Measurements from ENCODE around the gene SORT1.
"Not testable (repeated sequence)": the region's sequence is repeated elsewhere in the genome, so short reads cannot be mapped to it uniquely, and the experiment has no call there.

SORT1 gene

GRCh38 chr1:109322974-109323373, 74.7 kb downstream of the SORT1 start:
- intact Hi-C loops (cut with micrococcal nuclease) = no loop called here
- H3K27ac Mint-ChIP-seq = no peak overlapping the region

GRCh38 chr1:109319114-109319513, 78.6 kb downstream of the SORT1 start:
- Mint-ChIP-seq H3K4me3 (no peak overlapping the region), H3K27me3 (no peaks in the 10 kb centered on the region), H3K36me3 (ENCODE audit: low read depth) (peaks cover 100% of the 10 kb centered on the region), H3K4me1 (ENCODE audit: low read depth) (no peaks in the 10 kb centered on the region), H3K9me3 (no peaks in the 10 kb centered on the region), H3K27ac (no peak overlapping the region)
- intact Hi-C loops (cut with micrococcal nuclease) = no loop called here

More at GRCh38 chr1:109322974-109323373, 74.7 kb downstream of the SORT1 start:
- Mint-ChIP-seq H3K4me1 (ENCODE audit: low read depth) (no peaks in the 10 kb centered on the region), H3K27me3 (no peaks in the 10 kb centered on the region), H3K4me3 (no peak overlapping the region), H3K9me3 (no peaks in the 10 kb centered on the region), H3K36me3 (ENCODE audit: low read depth) (peaks cover 100% of the 10 kb centered on the region)

- intact Hi-C loops (cut with micrococcal nuclease) = no loop called here
- no peak overlapping the region for H3K4me3 Mint-ChIP-seq
- H3K27me3 Mint-ChIP-seq = no peaks in the 10 kb centered on the region
- peaks cover 5% of the 10 kb centered on the region for H3K4me1 Mint-ChIP-seq (ENCODE audit: low read depth)
- no peaks in the 10 kb centered on the region for H3K9me3 Mint-ChIP-seq
- H3K27ac Mint-ChIP-seq = no peak overlapping the region
- peaks cover 100% of the 10 kb centered on the region for H3K36me3 Mint-ChIP-seq (ENCODE audit: low read depth)
Measured at GRCh38 chr1:109316506-109316905, 81.2 kb downstream of the SORT1 start.

- Mint-ChIP-seq H3K27me3 (no peaks in the 10 kb centered on the region), H3K9me3 (no peaks in the 10 kb centered on the region), H3K27ac (no peak overlapping the region), H3K4me3 (no peak overlapping the region), H3K36me3 (ENCODE audit: low read depth) (peaks cover 100% of the 10 kb centered on the region), H3K4me1 (ENCODE audit: low read depth) (peaks cover 6% of the 10 kb centered on the region)
- intact Hi-C loops (cut with micrococcal nuclease) = no loop called here
Measured at GRCh38 chr1:109315288-109315687, 82.4 kb downstream of the SORT1 start.

GRCh38 chr1:109314795-109315194, 82.9 kb downstream of the SORT1 start:
- H3K9me3 Mint-ChIP-seq = no peaks in the 10 kb centered on the region
- H3K4me1 Mint-ChIP-seq (ENCODE audit: low read depth) = peaks cover 11% of the 10 kb centered on the region
- no peak overlapping the region for H3K4me3 Mint-ChIP-seq
- intact Hi-C loops (cut with micrococcal nuclease) = no loop called here
- H3K27me3 Mint-ChIP-seq = no peaks in the 10 kb centered on the region
- H3K27ac Mint-ChIP-seq = no peak overlapping the region
- peaks cover 100% of the 10 kb centered on the region for H3K36me3 Mint-ChIP-seq (ENCODE audit: low read depth)

- Mint-ChIP-seq H3K4me3 (no peak overlapping the region), H3K27me3 (no peaks in the 10 kb centered on the region), H3K36me3 (ENCODE audit: low read depth) (peaks cover 95% of the 10 kb centered on the region), H3K4me1 (ENCODE audit: low read depth) (peaks cover 27% of the 10 kb centered on the region), H3K9me3 (no peaks in the 10 kb centered on the region), H3K27ac (no peak overlapping the region)
- intact Hi-C loops (cut with micrococcal nuclease) = no loop called here
Measured at GRCh38 chr1:109312978-109313775, 84.5 kb downstream of the SORT1 start.

- intact Hi-C loops (cut with micrococcal nuclease) = no loop called here
- Mint-ChIP-seq H3K4me3 (no peak overlapping the region), H3K4me1 (ENCODE audit: low read depth) (peaks cover 35% of the 10 kb centered on the region), H3K9me3 (no peaks in the 10 kb centered on the region), H3K27ac (no peak overlapping the region), H3K36me3 (ENCODE audit: low read depth) (peaks cover 86% of the 10 kb centered on the region), H3K27me3 (no peaks in the 10 kb centered on the region)
Measured at GRCh38 chr1:109312246-109312645, 85.5 kb downstream of the SORT1 start.

- intact Hi-C loops (cut with micrococcal nuclease) = no loop called here
- Mint-ChIP-seq H3K27ac (no peak overlapping the region), H3K36me3 (ENCODE audit: low read depth) (peaks cover 57% of the 10 kb centered on the region), H3K9me3 (no peaks in the 10 kb centered on the region), H3K4me3 (no peak overlapping the region), H3K27me3 (peaks cover 1% of the 10 kb centered on the region), H3K4me1 (ENCODE audit: low read depth) (peaks cover 40% of the 10 kb centered on the region)
Measured at GRCh38 chr1:109309347-109309746, 88.4 kb downstream of the SORT1 start.

GRCh38 chr1:109307274-109308021, 90.3 kb downstream of the SORT1 start:
- H3K4me1 Mint-ChIP-seq (ENCODE audit: low read depth) = peaks cover 35% of the 10 kb centered on the region
- no peaks in the 10 kb centered on the region for H3K9me3 Mint-ChIP-seq
- H3K27me3 Mint-ChIP-seq = peaks cover 1% of the 10 kb centered on the region
- H3K27ac Mint-ChIP-seq = no peak overlapping the region
- H3K4me3 Mint-ChIP-seq = no peak overlapping the region
- peaks cover 38% of the 10 kb centered on the region for H3K36me3 Mint-ChIP-seq (ENCODE audit: low read depth)
- intact Hi-C loops (cut with micrococcal nuclease) = no loop called here

- Mint-ChIP-seq H3K9me3 (no peaks in the 10 kb centered on the region), H3K36me3 (ENCODE audit: low read depth) (peaks cover 32% of the 10 kb centered on the region), H3K4me1 (ENCODE audit: low read depth) (peaks cover 35% of the 10 kb centered on the region), H3K27ac (no peak within 1 kb of the TSS), H3K27me3 (peaks cover 1% of the 10 kb centered on the region), H3K4me3 (no peak within 1 kb of the TSS)
- intact Hi-C loops (cut with micrococcal nuclease) = no loop called here
Measured at GRCh38 chr1:109306832-109307273, 90.9 kb downstream of the SORT1 start, which contains the start of gene MYBPHL. TSS of gene MYBPHL (minus strand) at chr1:109307011. CDS start at chr1:109306991, 20 bp downstream.

- H3K4me3 Mint-ChIP-seq; H3K27me3 Mint-ChIP-seq; intact Hi-C loops (cut with micrococcal nuclease); H3K9me3 Mint-ChIP-seq; H3K27ac Mint-ChIP-seq: not testable (repeated sequence)
- Mint-ChIP-seq H3K36me3 (ENCODE audit: low read depth) (peaks cover 23% of the 10 kb centered on the region), H3K4me1 (ENCODE audit: low read depth) (peaks cover 35% of the 10 kb centered on the region)
Measured at GRCh38 chr1:109305991-109306390, 91.7 kb downstream of the SORT1 start.

- intact Hi-C loops (cut with micrococcal nuclease) = no loop called here
- Mint-ChIP-seq H3K4me3 (no peak overlapping the region), H3K27ac (no peak overlapping the region), H3K27me3 (peaks cover 7% of the 10 kb centered on the region), H3K36me3 (ENCODE audit: low read depth) (peaks cover 8% of the 10 kb centered on the region), H3K4me1 (ENCODE audit: low read depth) (peaks cover 37% of the 10 kb centered on the region), H3K9me3 (no peaks in the 10 kb centered on the region)
Measured at GRCh38 chr1:109304226-109304920, 93.3 kb downstream of the SORT1 start.

GRCh38 chr1:109301874-109302273, 95.8 kb downstream of the SORT1 start:
- Mint-ChIP-seq H3K9me3 (no peaks in the 10 kb centered on the region), H3K4me3 (no peak overlapping the region), H3K4me1 (ENCODE audit: low read depth) (peaks cover 24% of the 10 kb centered on the region), H3K27ac (no peak overlapping the region), H3K36me3 (ENCODE audit: low read depth) (no peaks in the 10 kb centered on the region), H3K27me3 (peaks cover 7% of the 10 kb centered on the region)
- intact Hi-C loops (cut with micrococcal nuclease) = no loop called here

- Mint-ChIP-seq H3K36me3 (ENCODE audit: low read depth) (no peaks in the 10 kb centered on the region), H3K4me1 (ENCODE audit: low read depth) (peaks cover 24% of the 10 kb centered on the region), H3K27me3 (peaks cover 7% of the 10 kb centered on the region), H3K9me3 (no peaks in the 10 kb centered on the region), H3K27ac (no peak overlapping the region), H3K4me3 (no peak overlapping the region)
- intact Hi-C loops (cut with micrococcal nuclease) = no loop called here
Measured at GRCh38 chr1:109300650-109301151, 97.0 kb downstream of the SORT1 start.
